NCI-H748 treated with DMSO at 0.1 percent for 48 hours (cell line): ENCODE data around the gene ENAH.
A peak's percentile ranks its signal among the peaks of the same experiment; 100 is the strongest.
"Not testable (repeated sequence)": the region's sequence is repeated elsewhere in the genome, so short reads cannot be mapped to it uniquely, and the experiment has no call there.

Source experiments
- DNase-seq: peaks from one replicate; lab custom pipeline; 2025; lab: John Stamatoyannopoulos, UW

Gene ENAH

DNA sequence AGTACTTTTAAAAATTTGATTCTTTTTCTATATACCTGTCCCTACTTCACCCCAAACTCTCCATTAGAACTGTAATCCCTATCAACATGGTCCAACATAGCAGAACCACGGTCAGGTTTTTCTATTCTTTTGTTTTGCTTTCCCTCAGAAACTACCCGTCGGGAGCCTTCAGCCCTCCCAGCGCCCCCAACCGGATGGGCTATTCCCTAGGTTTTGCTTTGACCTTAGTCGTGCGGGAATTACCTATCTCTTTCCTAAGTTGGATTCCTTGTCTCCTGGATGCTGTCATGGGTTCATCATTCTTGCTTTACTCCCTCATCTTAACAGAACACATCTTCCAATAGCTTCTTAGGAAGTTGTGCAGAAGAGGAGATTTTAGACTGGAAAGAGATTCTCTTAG lies 127.5 kb downstream of the ENAH start:
- no peak for DNase-seq

DNA sequence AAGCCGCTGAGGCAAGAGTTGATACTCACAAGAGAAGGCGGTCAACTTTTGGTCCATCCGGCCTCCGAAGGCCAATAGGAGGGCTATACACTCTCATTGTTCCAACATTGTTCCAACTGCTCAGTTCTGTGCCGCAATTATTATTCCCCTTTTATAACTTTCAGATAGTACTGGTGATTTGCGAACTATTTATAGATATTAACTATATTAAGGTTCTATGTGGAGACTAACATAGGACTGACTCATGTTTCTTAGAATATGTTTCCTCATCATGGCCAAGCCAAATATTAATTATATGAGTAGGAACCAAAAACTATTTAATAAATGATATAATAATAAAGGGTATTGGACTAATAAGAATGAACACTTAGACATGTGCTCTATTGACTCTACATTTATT lies 128.4 kb downstream of the ENAH start:
- no peak for DNase-seq

DNA sequence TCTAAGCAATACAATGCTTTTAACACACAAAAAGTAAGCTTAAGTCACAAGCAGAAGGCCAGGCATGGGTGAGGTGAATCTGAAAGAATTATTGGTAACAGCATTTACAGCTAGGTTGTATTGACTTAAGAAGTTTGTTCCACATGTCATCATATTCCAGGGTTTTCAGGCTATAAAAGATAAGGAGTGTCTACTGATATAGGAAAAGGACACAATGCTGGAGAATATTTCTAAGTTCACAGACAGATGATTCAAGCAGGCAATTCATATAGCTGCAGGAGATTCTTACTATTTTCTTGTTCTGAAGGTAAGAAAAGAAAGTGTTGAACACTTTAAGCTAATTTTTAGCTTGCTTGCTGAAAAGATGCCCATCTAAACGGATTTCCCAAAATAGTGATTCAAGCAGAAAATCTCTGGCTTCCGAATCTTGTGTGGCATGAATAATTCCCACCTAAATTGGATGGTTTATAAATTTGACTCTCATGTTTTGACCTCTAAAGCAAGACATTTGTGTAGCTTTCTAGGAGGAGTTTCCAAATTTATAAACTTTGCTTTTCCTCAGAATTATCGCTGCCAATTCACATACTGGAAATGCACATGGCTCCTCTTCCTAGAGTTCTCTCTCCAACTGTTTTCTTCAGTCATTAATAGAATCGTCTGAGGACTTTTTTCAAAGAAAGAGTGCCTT lies 129.5 kb downstream of the ENAH start:
- DNase-seq: no peak

DNA sequence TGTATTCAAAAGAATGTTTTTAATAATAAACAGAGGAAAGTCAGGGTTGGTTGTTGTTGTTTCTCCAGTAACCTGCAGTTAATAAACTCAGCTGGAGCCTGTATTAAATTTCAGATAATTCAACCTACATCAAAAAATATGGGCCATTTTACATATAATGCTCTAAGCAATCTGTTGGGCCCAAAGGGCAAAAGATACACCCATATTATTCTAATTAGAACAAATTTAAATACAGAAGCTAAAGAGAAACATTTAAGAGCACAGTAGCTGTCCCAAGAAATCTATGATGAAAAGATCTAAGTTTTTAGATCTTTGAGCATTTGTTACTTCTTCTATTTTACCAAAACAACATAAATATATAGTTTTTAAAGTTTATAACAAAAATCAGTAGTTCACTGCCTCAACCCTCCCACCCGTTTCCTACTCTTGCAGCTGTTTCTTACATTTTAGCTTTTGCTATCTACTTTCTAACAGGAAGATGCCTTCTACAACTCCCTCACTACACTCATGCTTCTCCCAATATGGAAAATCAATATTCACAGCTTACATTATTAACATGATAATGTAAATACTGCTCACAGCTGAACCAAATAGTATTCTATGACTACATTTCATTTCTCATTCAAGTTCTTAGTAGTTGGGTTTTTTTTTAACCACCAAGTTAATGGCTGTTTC lies 130.2 kb downstream of the ENAH start:
- DNase-seq: no peak

DNA sequence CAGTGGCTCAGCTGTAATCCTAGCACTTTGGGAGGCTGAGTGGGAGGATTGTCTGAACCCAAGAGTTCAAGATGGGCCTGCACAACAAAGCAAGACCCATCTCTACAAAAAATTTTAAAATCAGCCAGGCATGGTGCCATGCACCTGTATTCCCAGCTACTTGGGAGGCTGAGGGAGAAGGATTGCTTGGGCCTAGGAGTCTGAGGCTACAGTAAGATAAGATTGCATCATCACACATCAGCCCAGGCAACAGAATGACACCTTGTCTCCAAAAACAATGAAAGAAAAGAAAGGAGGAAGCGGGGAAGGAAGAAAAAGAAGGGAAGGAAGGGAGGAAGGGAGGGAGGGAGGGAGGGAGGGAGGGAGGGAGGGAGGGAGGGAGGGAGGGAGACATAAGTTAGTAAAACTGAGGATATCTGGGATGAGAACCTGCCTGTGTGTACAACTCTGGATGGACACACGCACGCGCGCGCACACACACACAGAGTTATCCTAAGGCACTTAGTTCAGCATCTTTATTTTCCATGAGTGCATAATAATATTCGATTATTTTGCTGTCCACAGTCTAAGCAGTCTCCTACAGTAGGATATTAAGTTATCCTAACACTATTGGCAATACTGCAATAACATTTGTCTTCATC lies 132.2 kb downstream of the ENAH start:
- DNase-seq: no peak

DNA sequence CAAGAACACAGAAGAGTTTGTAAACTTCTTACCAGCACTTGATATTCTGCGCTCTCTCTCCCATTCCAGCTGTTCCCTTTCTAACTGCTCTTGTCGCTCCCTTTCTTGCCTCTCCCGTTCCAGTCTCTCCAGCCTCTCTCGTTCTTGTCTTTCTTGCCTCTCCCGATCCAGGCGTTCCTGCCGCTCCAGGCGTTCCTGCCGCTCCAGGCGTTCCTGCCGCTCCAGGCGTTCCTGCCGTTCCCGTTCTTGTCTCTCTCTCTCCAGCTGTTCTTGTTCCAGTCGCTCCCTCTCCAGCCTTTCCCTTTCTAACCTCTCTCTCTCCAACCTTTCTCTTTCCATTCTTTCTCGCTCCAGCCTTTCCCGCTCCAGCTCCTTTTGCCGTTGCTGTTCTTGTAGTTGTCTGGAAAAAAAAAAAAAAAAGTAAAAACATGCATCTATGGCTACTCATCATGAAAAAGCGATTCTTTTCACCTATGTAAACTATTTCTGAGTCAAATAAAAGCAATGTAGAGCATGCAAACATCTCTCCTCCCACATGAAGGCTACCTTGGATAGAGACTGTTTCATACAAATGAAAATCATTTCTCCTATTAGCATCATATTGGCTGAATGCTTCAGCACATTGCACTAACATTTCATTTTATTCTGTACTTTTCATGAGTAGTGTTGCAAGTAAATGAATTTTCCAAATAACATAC lies 133.6 kb downstream of the ENAH start:
- no peak for DNase-seq

DNA sequence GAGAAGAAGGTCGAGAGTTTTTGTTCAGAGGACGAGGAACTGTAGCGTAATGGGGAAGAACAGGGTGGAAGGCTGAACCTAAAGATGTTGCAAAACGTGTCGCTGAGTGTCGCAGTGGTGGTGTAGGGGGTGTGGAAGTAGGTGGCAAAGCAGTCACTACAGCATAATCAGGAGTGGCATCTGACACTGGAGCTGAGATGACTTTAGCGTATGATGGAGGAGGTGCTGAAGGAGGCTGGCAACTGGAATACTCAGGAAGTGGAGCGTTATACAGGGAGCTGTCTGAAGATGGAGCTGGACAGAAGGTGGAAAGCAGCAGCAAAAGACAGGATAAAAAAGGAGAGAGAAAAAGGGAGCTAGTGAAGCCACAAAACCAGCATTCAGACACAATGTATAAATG lies 135.2 kb downstream of the ENAH start:
- no peak for DNase-seq

DNA sequence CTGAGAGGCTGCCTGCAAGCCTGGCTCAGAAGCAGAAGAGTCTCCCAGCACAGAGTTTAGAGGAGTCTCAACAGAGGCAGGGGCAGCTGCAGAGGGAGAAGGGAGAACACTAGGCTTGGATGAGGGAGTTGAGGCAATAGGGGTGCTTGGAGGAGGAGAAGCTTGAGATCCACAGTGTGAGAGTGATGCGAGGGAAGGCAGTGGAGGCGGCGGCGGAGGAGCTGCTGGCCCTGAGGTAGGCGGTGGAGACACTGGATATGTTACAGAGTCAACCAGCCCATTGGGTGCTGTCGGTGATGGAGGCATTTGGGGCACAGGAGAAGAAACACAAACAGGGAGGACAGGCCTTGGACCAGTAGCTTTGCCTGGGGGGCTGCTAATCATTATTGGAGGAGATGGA lies 135.7 kb downstream of the ENAH start:
- no peak for DNase-seq

DNA sequence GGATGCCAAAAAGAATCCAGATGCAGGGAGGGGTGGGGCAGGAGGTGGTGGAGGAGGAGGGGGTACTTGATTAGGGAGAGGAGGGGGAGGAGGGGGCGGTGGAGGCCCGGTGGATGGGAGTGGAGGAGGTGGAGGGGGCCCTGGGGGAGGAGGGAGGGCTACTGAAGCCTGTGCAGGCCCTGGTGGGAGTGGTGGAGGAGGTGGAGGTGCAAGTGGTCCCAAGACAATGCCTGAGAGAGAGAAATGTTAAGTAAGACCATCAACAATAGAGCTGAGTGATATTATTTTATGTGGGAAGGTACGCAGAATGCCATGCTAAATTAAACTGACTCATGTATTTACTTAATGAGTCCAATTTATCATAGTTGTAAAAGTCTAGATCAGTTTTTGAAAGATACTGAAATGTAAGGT lies 138.2 kb downstream of the ENAH start:
- no peak for DNase-seq

DNA sequence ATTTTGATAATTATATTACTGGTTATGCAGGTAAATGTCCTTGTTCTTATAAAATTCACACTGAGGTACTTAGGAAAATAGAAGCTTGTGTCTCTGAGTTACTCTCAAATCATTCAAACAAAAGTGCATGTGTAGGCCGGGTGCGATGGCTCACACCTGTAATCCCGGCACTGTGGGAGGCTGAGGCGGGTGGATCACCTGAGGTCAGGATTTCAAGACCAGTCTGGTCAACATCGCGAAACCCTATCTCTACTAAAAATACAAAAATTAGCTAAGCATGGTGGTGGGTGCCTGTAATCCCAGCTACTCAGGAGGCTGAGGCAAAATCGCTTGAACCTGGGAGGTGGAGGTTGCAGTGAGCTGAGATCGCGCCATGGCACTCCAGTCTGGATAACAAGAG lies 139.3 kb downstream of the ENAH start:
- not testable (repeated sequence) for DNase-seq

DNA sequence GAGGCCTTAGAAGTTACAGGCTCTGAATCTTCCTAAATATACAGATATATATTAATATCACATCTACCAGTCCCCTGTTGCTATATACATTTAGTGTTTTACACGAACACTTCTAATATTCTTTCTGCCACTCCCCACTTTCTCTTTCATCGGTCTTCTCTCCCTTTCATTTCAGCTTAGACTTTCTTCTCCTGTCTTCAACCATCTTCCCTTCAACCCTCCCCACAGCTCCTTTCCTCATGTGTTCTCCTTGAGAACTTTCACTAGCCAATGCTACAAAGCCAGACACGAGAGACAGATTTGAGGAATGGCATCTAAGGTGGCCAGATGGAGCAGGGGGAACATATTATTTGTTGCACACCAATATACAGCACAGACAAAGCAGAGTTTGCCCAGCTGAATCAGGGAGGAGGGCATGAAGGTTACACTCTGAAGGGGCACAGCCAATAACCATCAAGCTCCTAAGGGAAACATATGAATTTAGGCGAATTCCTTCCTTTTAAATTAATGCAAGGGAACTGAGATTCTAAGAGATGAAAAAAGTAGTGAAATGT lies 141.0 kb downstream of the ENAH start:
- no peak for DNase-seq

DNA sequence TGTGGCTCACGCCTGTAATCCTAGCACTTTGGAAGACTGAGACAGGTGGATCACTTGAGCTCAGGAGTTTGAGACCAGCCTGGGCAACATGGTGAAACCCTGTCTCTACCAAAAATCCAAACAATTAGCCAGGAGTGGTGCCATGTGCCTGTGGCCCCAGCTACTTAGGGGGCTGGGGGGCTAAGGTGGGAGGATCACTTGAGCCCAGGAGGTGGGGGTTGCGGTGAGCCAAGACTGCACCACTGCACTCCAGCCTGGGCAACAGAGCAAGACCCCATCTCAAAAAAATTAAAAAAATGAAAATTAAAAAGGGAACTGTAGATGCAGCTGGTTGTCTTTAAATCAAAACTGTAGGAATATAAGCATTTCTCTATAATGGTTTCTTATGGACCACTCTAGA lies 142.2 kb downstream of the ENAH start:
- not testable (repeated sequence) for DNase-seq

DNA sequence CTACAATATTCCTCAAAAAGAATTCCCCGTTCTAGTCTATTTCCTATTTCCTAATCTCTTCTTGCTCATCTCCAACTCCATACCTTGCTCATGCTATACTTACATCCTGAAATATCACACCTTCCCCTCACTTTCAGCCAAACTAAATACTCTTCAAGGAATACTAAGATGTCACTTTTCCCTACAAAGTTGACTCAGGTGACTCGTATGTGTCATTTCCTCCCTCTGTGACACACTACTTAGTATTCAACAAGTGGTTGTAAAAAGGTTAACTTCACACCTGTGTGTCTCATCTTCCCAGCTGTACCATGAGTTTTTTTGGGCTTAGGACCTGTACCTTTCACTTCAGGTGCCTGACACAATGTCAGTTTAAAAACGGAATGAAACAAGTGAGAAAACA lies 143.2 kb downstream of the ENAH start:
- no peak for DNase-seq

DNA sequence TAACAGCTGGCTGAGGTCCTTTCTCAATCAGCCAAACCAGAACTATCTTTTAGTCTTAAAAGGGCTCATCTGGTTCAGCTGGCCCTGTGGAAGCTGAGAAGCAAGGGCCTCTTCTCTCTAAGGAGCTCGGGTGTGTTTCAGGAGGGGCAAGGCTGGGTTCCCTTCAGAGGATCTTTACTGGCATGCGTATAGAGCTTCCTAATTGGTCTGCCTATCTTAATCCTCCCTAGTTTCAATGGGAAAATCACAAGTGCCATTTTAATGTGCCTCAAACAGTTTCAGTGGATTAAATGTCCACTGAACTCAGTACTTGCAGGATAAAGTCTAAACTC lies 143.6 kb downstream of the ENAH start:
- DNase-seq: no peak

DNA sequence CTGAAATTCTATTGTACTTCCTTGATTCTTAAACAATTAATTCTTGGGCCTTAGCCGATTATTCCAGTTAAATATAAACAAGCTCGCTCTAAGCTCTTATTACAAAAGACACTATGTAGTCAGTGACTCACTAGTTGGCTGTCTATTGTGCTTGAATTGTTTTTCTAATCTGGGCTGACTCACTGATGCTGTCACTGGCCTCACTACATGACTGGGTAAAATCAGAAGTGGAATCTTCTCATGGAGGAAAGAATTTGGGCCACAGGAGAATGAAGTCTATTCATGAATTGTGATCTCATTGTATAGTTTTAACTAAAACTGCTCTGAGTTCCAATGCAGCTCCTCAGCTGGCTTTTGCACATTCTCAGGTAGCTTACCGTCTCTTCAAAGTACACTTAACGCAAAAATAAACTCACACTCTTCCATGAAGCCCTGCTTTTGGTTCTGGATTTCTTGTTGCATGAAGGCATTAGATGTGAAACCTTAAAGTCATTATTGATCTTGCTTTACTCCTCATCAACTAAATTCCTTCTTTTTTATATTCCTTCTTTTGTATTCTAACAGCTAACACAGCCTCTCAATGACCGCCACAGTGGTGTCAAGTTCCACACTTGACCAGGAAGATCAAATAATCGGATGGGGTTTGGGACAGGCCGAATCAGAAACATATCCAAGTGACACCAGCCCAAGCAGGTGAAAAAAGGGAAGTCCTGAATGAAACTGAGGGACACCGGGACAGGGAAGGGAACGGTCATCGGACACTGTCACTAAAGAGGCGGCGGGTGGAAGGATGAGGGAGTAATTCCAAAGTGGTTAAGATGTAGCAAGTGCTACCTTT lies 144.2 kb downstream of the ENAH start:
- DNase-seq: peak; percentile 50

DNA sequence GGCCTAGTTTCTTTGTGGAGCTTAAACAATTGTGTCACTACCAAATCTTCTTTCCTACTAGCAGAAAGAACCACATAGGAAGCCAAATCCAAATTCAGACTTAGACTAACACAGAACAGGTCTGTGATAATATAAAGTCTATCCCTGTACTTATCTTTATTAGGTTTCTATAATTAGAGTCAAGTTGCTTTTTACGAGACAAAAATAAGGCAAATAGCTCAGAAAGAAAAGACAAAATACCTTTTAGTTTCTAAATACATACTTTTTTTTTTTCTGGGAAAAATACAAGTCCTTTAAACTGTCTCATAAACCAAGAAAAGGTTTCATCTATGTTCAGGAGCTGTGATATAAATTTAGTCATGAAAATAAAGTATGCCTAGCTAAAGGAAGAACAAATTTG lies 146.2 kb downstream of the ENAH start:
- DNase-seq: no peak

DNA sequence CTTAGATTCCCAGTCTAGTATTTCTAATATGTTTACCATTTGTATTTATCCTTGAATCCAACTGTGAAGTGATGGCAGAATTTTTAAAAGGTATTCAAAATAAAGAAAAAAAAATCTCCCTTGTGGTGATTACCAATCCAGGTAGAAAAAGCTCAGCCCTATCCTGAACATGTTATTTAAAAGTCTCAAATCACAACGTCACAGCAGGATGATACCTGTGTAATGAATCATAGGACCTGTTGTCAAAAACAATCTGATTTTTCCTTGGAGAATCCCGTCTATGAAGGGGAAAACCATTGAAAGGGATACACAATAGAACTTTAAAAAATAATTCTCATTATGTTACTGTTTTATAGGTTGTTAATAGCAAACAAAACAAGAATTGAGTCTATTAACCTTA lies 148.1 kb downstream of the ENAH start:
- no peak for DNase-seq

DNA sequence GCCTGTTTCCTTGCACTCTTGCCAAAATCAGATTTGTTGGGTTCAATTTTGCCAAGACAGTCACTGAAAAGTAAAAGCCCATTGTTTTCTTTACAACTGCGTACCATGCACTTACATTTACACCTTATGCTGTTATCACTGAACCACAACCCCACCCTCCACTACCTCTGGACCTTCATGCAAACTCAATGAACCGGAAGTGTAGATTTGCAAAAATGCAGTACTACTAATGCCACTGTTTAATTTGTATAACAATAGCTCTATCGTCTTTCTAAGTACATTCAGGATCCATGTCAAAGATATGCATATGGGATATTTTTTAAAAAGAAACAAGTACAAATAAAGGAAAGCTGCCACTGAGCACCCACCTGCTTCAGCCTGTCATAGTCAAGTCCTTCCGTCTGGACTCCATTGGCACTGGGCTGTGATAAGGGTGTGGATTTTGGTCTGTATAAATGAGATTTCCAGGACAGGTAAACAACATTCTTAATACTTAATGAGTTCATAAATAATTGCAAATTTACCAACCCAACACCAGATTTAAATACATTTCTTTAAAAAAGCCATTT lies 152.2 kb downstream of the ENAH start:
- no peak for DNase-seq

DNA sequence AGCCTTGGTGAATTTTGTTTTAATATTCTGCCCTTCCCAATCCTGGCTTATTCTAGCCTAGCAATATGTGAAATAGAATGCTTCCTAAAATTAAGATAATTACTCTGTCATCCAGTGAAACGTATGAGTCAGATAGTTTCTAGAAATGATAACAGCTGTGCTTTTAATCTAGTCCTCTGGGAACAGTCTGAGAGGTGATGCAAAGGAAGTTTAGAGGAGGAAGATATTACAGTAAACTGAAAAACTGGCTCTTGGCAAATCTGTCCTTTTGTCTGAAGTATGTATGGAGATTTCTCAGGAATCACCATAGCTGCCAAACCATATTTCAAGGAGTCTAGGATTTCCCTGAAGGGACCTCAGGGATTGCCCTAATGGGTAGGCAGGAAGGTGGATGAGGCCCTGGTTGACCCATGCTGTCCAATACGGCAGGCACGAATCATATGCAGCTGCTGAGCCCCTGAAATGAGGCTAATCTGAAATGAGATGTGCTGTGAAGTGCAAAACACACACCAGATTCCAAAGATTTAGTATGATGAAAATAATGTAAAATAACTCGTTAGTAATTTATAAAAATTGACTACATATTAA lies 154.3 kb downstream of the ENAH start:
- DNase-seq: no peak

DNA sequence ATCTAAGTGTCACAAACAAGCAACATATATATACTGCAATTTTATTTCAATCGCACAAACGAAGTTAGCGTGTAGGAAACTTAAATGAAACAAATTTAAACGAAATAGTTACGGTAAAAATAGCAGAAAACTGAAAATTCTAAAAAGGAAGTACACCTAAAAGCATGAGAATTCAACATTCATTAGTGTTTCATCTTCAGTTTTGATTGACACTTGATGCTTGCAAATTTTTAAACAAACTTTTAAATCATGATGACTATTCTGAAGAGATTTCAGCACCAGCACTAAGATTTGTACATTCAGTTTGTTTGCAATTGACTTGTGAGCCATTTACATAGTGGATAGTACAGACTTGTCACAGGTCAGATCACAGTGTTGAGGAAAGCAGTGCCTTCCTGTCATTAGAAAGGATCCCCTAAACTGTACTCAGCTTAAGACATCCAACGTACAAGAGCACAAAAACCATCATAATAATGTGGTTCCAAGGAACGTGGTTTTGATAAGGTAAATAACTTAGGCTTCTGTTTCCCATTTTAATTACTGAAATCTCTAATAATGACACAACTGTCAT lies 158.0 kb downstream of the ENAH start:
- no peak for DNase-seq
